Large intestine (tissue), 3 donors: ENCODE results near the gene TXNRD3. TPM values are rescaled to one million over a fixed set of nuclear protein-coding genes. Genes with fewer than 3 reads are reported as not detected.
"Not testable (repeated sequence)": the region's sequence is repeated elsewhere in the genome, so short reads cannot be mapped to it uniquely, and the experiment has no call there.

Source experiments
- DNase-seq, 2 donors: peaks; one replicate each; pipeline versions ENCODE4 v3.0.0 to v3.0.0-alpha.2; 2013
- H3K27ac ChIP-seq: one replicate; pipeline ENCODE4 v1.5.1; 2013; ENCODE audit warnings: low read length
- H3K27me3 ChIP-seq: 2 replicates; pipeline ENCODE4 v1.6.1; 2013; ENCODE audit warnings: low read length; ENCODE audit not compliant: control insufficient read depth, insufficient read depth
- H3K36me3 ChIP-seq: 2 replicates; pipeline ENCODE4 v1.6.1; 2013; ENCODE audit warnings: low read length; ENCODE audit not compliant: control insufficient read depth, insufficient read depth
- H3K4me1 ChIP-seq: one replicate; pipeline ENCODE4 v1.6.1; 2013; ENCODE audit warnings: low read length; ENCODE audit not compliant: control insufficient read depth, insufficient read depth
- H3K4me3 ChIP-seq: one replicate; pipeline ENCODE4 v1.5.1; 2013; ENCODE audit warnings: low read length
- H3K9me3 ChIP-seq: one replicate; pipeline ENCODE4 v1.6.1; 2013; ENCODE audit warnings: mild to moderate bottlenecking, low read depth, low read length, moderate library complexity; ENCODE audit not compliant: control insufficient read depth
- WGBS: methylation state at CpG from one replicate; pipeline ENCODE4 v1.1.5; 2013; ENCODE audit warnings: low lambda C conversion rate; ENCODE audit not compliant: insufficient coverage; 5-methylcytosine and 5-hydroxymethylcytosine counted together
- polyA plus RNA-seq: library from polyadenylated mRNA; unstranded; fragments of 120-200 nt; gene quantifications from one replicate; pipeline ENCODE4 v1.2.1, GENCODE V29; 2013

Gene TXNRD3
- polyA plus RNA-seq, 1 donor = 7.3 TPM

- WGBS = no CpG with 5 or more reads among the region's 2 CpGs
- H3K27ac ChIP-seq = no peak overlapping the region
- H3K36me3 ChIP-seq = peaks cover 30% of the 10 kb centered on the region
- no peaks in the 10 kb centered on the region for H3K9me3 ChIP-seq
- H3K27me3 ChIP-seq = no peaks in the 10 kb centered on the region
- no peak for DNase-seq
- no peak overlapping the region for H3K4me3 ChIP-seq
- H3K4me1 ChIP-seq = no peaks in the 10 kb centered on the region
Observed at GRCh38 chr3:126644615-126645014, 10.3 kb downstream of the TXNRD3 start.

GRCh38 chr3:126638790-126639189 lies 16.1 kb downstream of the TXNRD3 start:
- Histone ChIP-seq H3K36me3 (peaks cover 34% of the 10 kb centered on the region), H3K27me3 (no peaks in the 10 kb centered on the region), H3K27ac (no peak overlapping the region), H3K4me1 (no peaks in the 10 kb centered on the region), H3K9me3 (no peaks in the 10 kb centered on the region), H3K4me3 (no peak overlapping the region)
- WGBS = no CpG with 5 or more reads among the region's 1 CpG
- DNase-seq = no peak

GRCh38 chr3:126636436-126636835 lies 18.5 kb downstream of the TXNRD3 start:
- no peak for DNase-seq
- Histone ChIP-seq H3K27me3 (no peaks in the 10 kb centered on the region), H3K4me3 (no peak overlapping the region), H3K27ac (no peak overlapping the region), H3K36me3 (peaks cover 17% of the 10 kb centered on the region), H3K9me3 (no peaks in the 10 kb centered on the region), H3K4me1 (no peaks in the 10 kb centered on the region)
- no CpG with 5 or more reads among the region's 2 CpGs for WGBS

GRCh38 chr3:126634803-126635202 lies 20.1 kb downstream of the TXNRD3 start:
- H3K27me3 ChIP-seq = no peaks in the 10 kb centered on the region
- no peak overlapping the region for H3K4me3 ChIP-seq
- H3K36me3 ChIP-seq = peaks cover 16% of the 10 kb centered on the region
- H3K4me1 ChIP-seq = no peaks in the 10 kb centered on the region
- no peaks in the 10 kb centered on the region for H3K9me3 ChIP-seq
- no peak for DNase-seq
- 86% methylated on average over 2 of the region's 5 CpGs for WGBS
- no peak overlapping the region for H3K27ac ChIP-seq

- H3K36me3 ChIP-seq = peaks cover 8% of the 10 kb centered on the region
- 83% methylated on average over 1 of the region's 2 CpGs for WGBS
- no peaks in the 10 kb centered on the region for H3K9me3 ChIP-seq
Observed at GRCh38 chr3:126630020-126630419, 24.9 kb downstream of the TXNRD3 start.

GRCh38 chr3:126625735-126626134 lies 29.2 kb downstream of the TXNRD3 start:
- not testable (repeated sequence) for H3K27ac ChIP-seq, H3K9me3 ChIP-seq, H3K4me3 ChIP-seq, H3K27me3 ChIP-seq, H3K36me3 ChIP-seq, DNase-seq, H3K4me1 ChIP-seq
- 100% methylated on average over 2 of the region's 3 CpGs for WGBS

More at GRCh38 chr3:126630020-126630419, 24.9 kb downstream of the TXNRD3 start:
- no peak for DNase-seq
- Histone ChIP-seq H3K27ac (no peak overlapping the region), H3K4me1 (no peaks in the 10 kb centered on the region), H3K4me3 (no peak overlapping the region), H3K27me3 (no peaks in the 10 kb centered on the region)

GRCh38 chr3:126622694-126623093 lies 32.2 kb downstream of the TXNRD3 start:
- no peak for DNase-seq
- Histone ChIP-seq H3K4me1 (no peaks in the 10 kb centered on the region), H3K36me3 (peaks cover 3% of the 10 kb centered on the region), H3K4me3 (no peak overlapping the region), H3K27me3 (no peaks in the 10 kb centered on the region), H3K9me3 (no peaks in the 10 kb centered on the region), H3K27ac (no peak overlapping the region)
- WGBS = no CpG with 5 or more reads among the region's 1 CpG

GRCh38 chr3:126621627-126622345 lies 33.1 kb downstream of the TXNRD3 start:
- WGBS = no CpG with 5 or more reads among the region's 2 CpGs
- Histone ChIP-seq H3K4me1 (no peaks in the 10 kb centered on the region), H3K9me3 (no peaks in the 10 kb centered on the region), H3K27ac (no peak overlapping the region), H3K36me3 (peaks cover 3% of the 10 kb centered on the region), H3K27me3 (no peaks in the 10 kb centered on the region), H3K4me3 (no peak overlapping the region)
- DNase-seq = no peak

GRCh38 chr3:126621171-126621570 lies 33.8 kb downstream of the TXNRD3 start:
- WGBS = no CpG with 5 or more reads among the region's 1 CpG

GRCh38 chr3:126620738-126621137 lies 34.2 kb downstream of the TXNRD3 start:
- 86% methylated on average over 2 of the region's 7 CpGs for WGBS
- Histone ChIP-seq H3K4me3 (no peak overlapping the region), H3K27ac (no peak overlapping the region), H3K9me3 (no peaks in the 10 kb centered on the region), H3K4me1 (no peaks in the 10 kb centered on the region), H3K27me3 (no peaks in the 10 kb centered on the region), H3K36me3 (peaks cover 3% of the 10 kb centered on the region)
- DNase-seq = no peak

More at GRCh38 chr3:126621171-126621570, 33.8 kb downstream of the TXNRD3 start:
- peaks cover 3% of the 10 kb centered on the region for H3K36me3 ChIP-seq
- no peaks in the 10 kb centered on the region for H3K9me3 ChIP-seq
- H3K4me3 ChIP-seq = no peak overlapping the region
- H3K27me3 ChIP-seq = no peaks in the 10 kb centered on the region
- no peak overlapping the region for H3K27ac ChIP-seq
- no peak for DNase-seq
- H3K4me1 ChIP-seq = no peaks in the 10 kb centered on the region

GRCh38 chr3:126618760-126619159 lies 36.2 kb downstream of the TXNRD3 start:
- no peaks in the 10 kb centered on the region for H3K9me3 ChIP-seq
- H3K27ac ChIP-seq = no peak overlapping the region
- H3K27me3 ChIP-seq = no peaks in the 10 kb centered on the region
- H3K4me1 ChIP-seq = no peaks in the 10 kb centered on the region
- no peak for DNase-seq
- H3K36me3 ChIP-seq = peaks cover 3% of the 10 kb centered on the region
- no peak overlapping the region for H3K4me3 ChIP-seq
